ENCODE results near the gene ZFP57.

The ZFP57 gene

GRCh38 chr6:29680904-29681303 lies at the start of gene ZFP57:
Gene ZFP57, minus strand, starts transcription at chr6:29681152. Its CDS starts 4,149 bp downstream, at chr6:29677003.
- no peak for DNase-seq

- DNase-seq: no peak
Measured at GRCh38 chr6:29730575-29731126, 49.7 kb upstream of the ZFP57 start.

GRCh38 chr6:29729774-29730328 lies 48.9 kb upstream of the ZFP57 start:
- DNase-seq: no peak

- no peak for DNase-seq
Measured at GRCh38 chr6:29728875-29729270, 47.9 kb upstream of the ZFP57 start.

- DNase-seq: no peak
Measured at GRCh38 chr6:29728173-29728874, 47.4 kb upstream of the ZFP57 start.

GRCh38 chr6:29727637-29728036 lies 46.7 kb upstream of the ZFP57 start:
- no peak for DNase-seq

- no peak for DNase-seq
Measured at GRCh38 chr6:29726571-29727194, 45.7 kb upstream of the ZFP57 start.

GRCh38 chr6:29726001-29726400 lies 45.0 kb upstream of the ZFP57 start:
- no peak for DNase-seq

- DNase-seq: no peak
Measured at GRCh38 chr6:29724937-29725869, 44.3 kb upstream of the ZFP57 start.

GRCh38 chr6:29723666-29724588 lies 43.0 kb upstream of the ZFP57 start:
- peak; percentile 83 for DNase-seq

GRCh38 chr6:29723262-29723665 lies 42.3 kb upstream of the ZFP57 start, which contains the start of gene HLA-F:
Gene HLA-F, plus strand, starts transcription at chr6:29723434. Its CDS starts 30 bp downstream, at chr6:29723464.
- peak; percentile 84 for DNase-seq

- DNase-seq: no peak
Measured at GRCh38 chr6:29720863-29721262, 39.9 kb upstream of the ZFP57 start.

GRCh38 chr6:29710281-29710941 lies 29.5 kb upstream of the ZFP57 start:
- no peak for DNase-seq

- no peak for DNase-seq
Measured at GRCh38 chr6:29709188-29709587, 28.2 kb upstream of the ZFP57 start.

- DNase-seq: no peak
Measured at GRCh38 chr6:29708432-29709179, 27.7 kb upstream of the ZFP57 start.

- DNase-seq: no peak
Measured at GRCh38 chr6:29705389-29706231, 24.7 kb upstream of the ZFP57 start.

GRCh38 chr6:29702519-29703103 lies 21.7 kb upstream of the ZFP57 start:
- peak; percentile 93 for DNase-seq

GRCh38 chr6:29696147-29697125 lies 15.5 kb upstream of the ZFP57 start:
- no peak for DNase-seq

Measured in stimulated activated CD8-positive, alpha-beta memory T cell treated with anti-CD3 and anti-CD28 coated beads, Interleukin-4, amount 100 ng/mL, for 48 hours (primary cell).